Panc1 (cell line): ENCODE data around the gene PDS5A. TPM values are rescaled to one million over a fixed set of nuclear protein-coding genes. Genes with fewer than 3 reads are reported as not detected.
"Not testable (repeated sequence)": the region's sequence is repeated elsewhere in the genome, so short reads cannot be mapped to it uniquely, and the experiment has no call there.

Experiments
- ATAC-seq: fragments of 200-7000 bp; cut with Tn5 transposase; 2 replicates; pipeline ENCODE4 v1.9.1; 2020; ENCODE audit warnings: mild to moderate bottlenecking, moderate library complexity
- BruUV-seq: library from RNA; stranded (reverse); fragments of 400-500 nt; replicated peaks from 2 replicates; lab custom pipeline; 2021; lab: Mats Ljungman, UMichigan
- CTCF ChIA-PET: fragments of 300-600 bp; sonication (Branson Sonifier 250); formaldehyde crosslinking; loops from one replicate; lab custom pipeline; 2022; ENCODE audit warnings: antibody characterized with exemption; lab: Charles Lee
- POLR2A ChIA-PET: fragments of 300-600 bp; sonication (Branson Sonifier 250); formaldehyde crosslinking; loops from one replicate; lab custom pipeline; 2022; ENCODE audit warnings: antibody characterized with exemption; lab: Charles Lee
- DNase-seq: peaks from one replicate; pipeline ENCODE4 v3.0.0-alpha.2; 2010; ENCODE audit warnings: low read depth, low spot score
- H3K27ac ChIP-seq: 2 replicates; pipeline ENCODE4 v1.5.1; 2011; ENCODE audit warnings: mild to moderate bottlenecking, low read length, inconsistent platforms
- H3K27me3 ChIP-seq: fragments of 200-500 bp; sonication (Bioruptor generic); 2 replicates; pipeline ENCODE4 v1.6.0; 2014; ENCODE audit warnings: low read length, inconsistent platforms; ENCODE audit not compliant: control insufficient read depth, insufficient read depth
- H3K36me3 ChIP-seq: fragments of 200-500 bp; sonication (Bioruptor generic); 2 replicates; pipeline ENCODE4 v1.5.1; 2014; ENCODE audit warnings: inconsistent platforms, mild to moderate bottlenecking, low read length, moderate library complexity; ENCODE audit not compliant: control insufficient read depth, insufficient read depth
- H3K4me1 ChIP-seq: 2 replicates; pipeline ENCODE4 v1.5.1; 2011; ENCODE audit warnings: inconsistent platforms, mild to moderate bottlenecking, low read length, moderate library complexity; ENCODE audit not compliant: control insufficient read depth, insufficient read depth
- H3K4me3 ChIP-seq, 2 experiments: 2 replicates each; pipeline ENCODE4 v1.5.1; 2011 to 2012; ENCODE audit warnings: low read depth in 2 of 2, low read length in 2 of 2, mild to moderate bottlenecking in 2 of 2, inconsistent platforms in 1 of 2, moderate library complexity in 1 of 2
- H3K9me3 ChIP-seq: fragments of 200-500 bp; sonication (Bioruptor generic); 2 replicates; pipeline ENCODE4 v1.5.1; 2014; ENCODE audit warnings: low read depth, mild to moderate bottlenecking, inconsistent platforms, low read length, moderate library complexity; ENCODE audit not compliant: control insufficient read depth, insufficient read depth
- CTCF ChIP-seq: fragments of 450-650 bp; IDR thresholded peaks from 2 replicates; pipeline ENCODE4 v1.5.1; 2017; ENCODE audit warnings: mild to moderate bottlenecking
- POLR2AphosphoS5 ChIP-seq: IDR thresholded peaks from 2 replicates; pipeline ENCODE4 v1.6.1; 2012; ENCODE audit warnings: mild to moderate bottlenecking, low read depth, low read length, moderate library complexity
- REST ChIP-seq, 2 experiments: IDR thresholded peaks; 2 replicates each; pipeline ENCODE4 v1.6.1; 2011 to 2012; ENCODE audit warnings: low read depth in 2 of 2, control low read depth in 1 of 2, low read length in 1 of 2, mild to moderate bottlenecking in 1 of 2, moderate library complexity in 1 of 2; ENCODE audit not compliant: insufficient read depth in 1 of 2
- SIN3A ChIP-seq: IDR thresholded peaks from 2 replicates; pipeline ENCODE4 v1.6.1; 2012; ENCODE audit warnings: low read depth, mild to moderate bottlenecking, low read length, moderate library complexity, borderline replicate concordance; ENCODE audit not compliant: insufficient read depth
- TCF7L2 ChIP-seq: IDR thresholded peaks from 2 replicates; pipeline ENCODE4 v1.6.1; 2011; ENCODE audit warnings: mild to moderate bottlenecking, low read depth, low read length, inconsistent platforms
- in situ Hi-C: cut with HindIII; loops from 2 replicates; pipeline ENCODE4 v1.10.0; 2016; ENCODE audit warnings: low sequenced_read_pairs, low pct_unique_long_range_greater_than_20kb
- intact Hi-C: fragments of 100-400 bp; cut with micrococcal nuclease; formaldehyde crosslinking; loops from one replicate; pipeline ENCODE4 v1.10.0; 2022; ENCODE audit not compliant: unreplicated experiment
- total RNA-seq: library from RNA; stranded (reverse); gene quantifications from one replicate; pipeline ENCODE4 v1.2.1, GENCODE V29; 2021; ENCODE audit not compliant: unreplicated experiment

Gene PDS5A
- total RNA-seq, 1 experiment from 2014 or later: 69.2 TPM

GRCh38 chr4:39818646-39819045, 159.1 kb downstream of the PDS5A start:
- no peaks in the 10 kb centered on the region for H3K9me3 ChIP-seq
- in situ Hi-C loops: no loop called here
- intact Hi-C loops: loop anchor here (5.0 kb wide), 1 partner anchor 121 kb away; the partner anchor contains the start of gene UBE2K
- no peak overlapping the region for H3K4me3 ChIP-seq
- ATAC-seq (no peak), DNase-seq (no peak)
- BruUV-seq: no TSS peak
- ChIA-PET CTCF (no interaction called here), POLR2A (no interaction called here)
- H3K4me1 ChIP-seq: peaks cover 28% of the 10 kb centered on the region
- H3K27ac ChIP-seq: peak overlapping the region; percentile 29; the same call in 1 of the 2 replicates
- TF ChIP-seq SIN3A: no peak
- no peak for TF ChIP-seq REST (IDR thresholded peaks at IDR 0.05; ENCODE audit: insufficient read depth in 1 of 2, low read depth in 2 of 2, low read length in 1 of 2)
- no peak for TF ChIP-seq TCF7L2
- TF ChIP-seq CTCF: no peak
- no peak for TF ChIP-seq POLR2AphosphoS5
- no peaks in the 10 kb centered on the region for H3K36me3 ChIP-seq
- no peaks in the 10 kb centered on the region for H3K27me3 ChIP-seq

GRCh38 chr4:39814403-39815185, 163.1 kb downstream of the PDS5A start:
- Histone ChIP-seq H3K9me3 (no peaks in the 10 kb centered on the region), H3K4me3 (peak overlapping the region in 1 of 2 experiments; percentile 25; a peak in 2 of 4 replicates), H3K36me3 (no peaks in the 10 kb centered on the region), H3K27ac (peak overlapping the region; percentile 79), H3K4me1 (peaks cover 23% of the 10 kb centered on the region), H3K27me3 (no peaks in the 10 kb centered on the region)
- ChIA-PET CTCF (no interaction called here), POLR2A (no interaction called here)
- DNase-seq (no peak), ATAC-seq (peak; percentile 7; the same call in 1 of the 2 replicates)
- BruUV-seq: no TSS peak
- TF ChIP-seq CTCF: no peak
- TF ChIP-seq REST (IDR thresholded peaks at IDR 0.05; ENCODE audit: insufficient read depth in 1 of 2, low read depth in 2 of 2, low read length in 1 of 2): no peak
- TF ChIP-seq TCF7L2: no peak
- TF ChIP-seq POLR2AphosphoS5: no peak
- TF ChIP-seq SIN3A: no peak
- intact Hi-C loops (loop anchor here (5.0 kb wide), 1 partner anchor 117 kb away; the partner anchor contains the start of gene UBE2K), in situ Hi-C loops (no loop called here)

GRCh38 chr4:39813761-39814160, 163.9 kb downstream of the PDS5A start:
- H3K9me3 ChIP-seq, ATAC-seq, POLR2A ChIA-PET, DNase-seq, CTCF ChIA-PET, H3K36me3 ChIP-seq, BruUV-seq, intact Hi-C loops, H3K4me3 ChIP-seq, H3K27me3 ChIP-seq, in situ Hi-C loops, H3K27ac ChIP-seq: not testable (repeated sequence)
- peaks cover 23% of the 10 kb centered on the region for H3K4me1 ChIP-seq
